ENCODE measurements around the gene SEMA3D. TPM values are rescaled to one million over a fixed set of nuclear protein-coding genes. Genes with fewer than 3 reads are reported as not detected.

Gene SEMA3D
- polyA plus RNA-seq, 1 donor from 2014 or later = 1.6 TPM

- Histone ChIP-seq H3K9me2 (ENCODE audit: insufficient read depth, low read length) (no peaks in the 10 kb centered on the region), H3K4me2 (ENCODE audit: low read length) (no peak overlapping the region), H3K36me3 (ENCODE audit: insufficient read depth, low read length) (no peaks in the 10 kb centered on the region), H3K27ac (ENCODE audit: low read length) (no peak overlapping the region), H3K79me2 (replicated peaks; ENCODE audit: insufficient read depth, low read length) (no peaks in the 10 kb centered on the region), H4K20me1 (ENCODE audit: insufficient read depth) (no peaks in the 10 kb centered on the region), H3K9ac (ENCODE audit: low read length) (no peak overlapping the region), H2AFZ (ENCODE audit: low read depth, low read length) (no peak overlapping the region), H3K27me3 (ENCODE audit: insufficient read depth, low read depth, low read length) (no peaks in the 10 kb centered on the region), H3K4me3 (ENCODE audit: low read length) (no peak overlapping the region), H3F3A (ENCODE audit: insufficient read depth, low read length, poor library complexity, severe bottlenecking) (no peaks in the 10 kb centered on the region), H3K9me3 (ENCODE audit: low read length) (no peaks in the 10 kb centered on the region)
- TF ChIP-seq, protein P1, sequence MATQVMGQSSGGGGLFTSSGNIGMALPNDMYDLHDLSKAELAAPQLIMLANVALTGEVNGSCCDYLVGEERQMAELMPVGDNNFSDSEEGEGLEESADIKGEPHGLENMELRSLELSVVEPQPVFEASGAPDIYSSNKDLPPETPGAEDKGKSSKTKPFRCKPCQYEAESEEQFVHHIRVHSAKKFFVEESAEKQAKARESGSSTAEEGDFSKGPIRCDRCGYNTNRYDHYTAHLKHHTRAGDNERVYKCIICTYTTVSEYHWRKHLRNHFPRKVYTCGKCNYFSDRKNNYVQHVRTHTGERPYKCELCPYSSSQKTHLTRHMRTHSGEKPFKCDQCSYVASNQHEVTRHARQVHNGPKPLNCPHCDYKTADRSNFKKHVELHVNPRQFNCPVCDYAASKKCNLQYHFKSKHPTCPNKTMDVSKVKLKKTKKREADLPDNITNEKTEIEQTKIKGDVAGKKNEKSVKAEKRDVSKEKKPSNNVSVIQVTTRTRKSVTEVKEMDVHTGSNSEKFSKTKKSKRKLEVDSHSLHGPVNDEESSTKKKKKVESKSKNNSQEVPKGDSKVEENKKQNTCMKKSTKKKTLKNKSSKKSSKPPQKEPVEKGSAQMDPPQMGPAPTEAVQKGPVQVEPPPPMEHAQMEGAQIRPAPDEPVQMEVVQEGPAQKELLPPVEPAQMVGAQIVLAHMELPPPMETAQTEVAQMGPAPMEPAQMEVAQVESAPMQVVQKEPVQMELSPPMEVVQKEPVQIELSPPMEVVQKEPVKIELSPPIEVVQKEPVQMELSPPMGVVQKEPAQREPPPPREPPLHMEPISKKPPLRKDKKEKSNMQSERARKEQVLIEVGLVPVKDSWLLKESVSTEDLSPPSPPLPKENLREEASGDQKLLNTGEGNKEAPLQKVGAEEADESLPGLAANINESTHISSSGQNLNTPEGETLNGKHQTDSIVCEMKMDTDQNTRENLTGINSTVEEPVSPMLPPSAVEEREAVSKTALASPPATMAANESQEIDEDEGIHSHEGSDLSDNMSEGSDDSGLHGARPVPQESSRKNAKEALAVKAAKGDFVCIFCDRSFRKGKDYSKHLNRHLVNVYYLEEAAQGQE (IDR thresholded peaks at IDR 0.05; ENCODE audit: borderline replicate concordance) = no peak
- TF ChIP-seq EZH2 (IDR thresholded peaks at IDR 0.05; ENCODE audit: borderline replicate concordance, insufficient read depth, low read length, poor library complexity, severe bottlenecking) (no peak), RAD21 (conservative IDR thresholded peaks at IDR 0.05) (no peak), CTCF (IDR thresholded peaks at IDR 0.05; ENCODE audit: poor library complexity, severe bottlenecking) (no peak), EP300 (conservative IDR thresholded peaks at IDR 0.05; ENCODE audit: poor library complexity, severe bottlenecking) (no peak), TAF1 (IDR thresholded peaks at IDR 0.05; ENCODE audit: low read depth) (no peak), POLR2AphosphoS5 (IDR thresholded peaks at IDR 0.05) (no peak), SMC3 (conservative IDR thresholded peaks at IDR 0.05; ENCODE audit: poor library complexity) (no peak)
Measured at GRCh38 chr7:85104432-85105205, 82.2 kb downstream of the SEMA3D start.

DNA sequence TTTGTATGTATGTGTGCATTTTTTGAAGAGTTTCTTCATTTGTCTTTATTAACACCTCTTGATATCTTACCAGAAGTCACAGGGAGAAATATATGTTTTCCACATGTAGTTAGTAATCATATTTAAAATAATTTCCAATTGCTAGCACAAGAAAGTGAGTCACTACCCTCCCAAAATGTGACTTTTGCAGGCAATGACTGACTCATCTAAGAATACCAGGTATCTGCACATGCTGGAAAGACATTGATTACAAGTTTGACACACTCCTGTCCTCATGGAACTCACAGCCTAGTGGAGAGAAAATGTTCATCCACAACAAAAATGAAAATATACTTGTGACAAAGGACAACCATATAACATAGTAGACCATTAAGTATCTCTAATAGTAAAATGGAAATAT lies 82.9 kb downstream of the SEMA3D start:
- TF ChIP-seq SMC3 (conservative IDR thresholded peaks at IDR 0.05; ENCODE audit: poor library complexity) (no peak), RAD21 (conservative IDR thresholded peaks at IDR 0.05) (no peak), TAF1 (IDR thresholded peaks at IDR 0.05; ENCODE audit: low read depth) (no peak), POLR2AphosphoS5 (IDR thresholded peaks at IDR 0.05) (no peak), MXI1 (conservative IDR thresholded peaks at IDR 0.05; ENCODE audit: poor library complexity, severe bottlenecking) (no peak), EZH2 (IDR thresholded peaks at IDR 0.05; ENCODE audit: borderline replicate concordance, insufficient read depth, low read length, poor library complexity, severe bottlenecking) (no peak)
- TF ChIP-seq, protein P1 (IDR thresholded peaks at IDR 0.05; ENCODE audit: borderline replicate concordance) = no peak
- Histone ChIP-seq H3K27ac (ENCODE audit: low read length) (no peak overlapping the region), H3K4me3 (ENCODE audit: low read length) (no peak overlapping the region), H3K79me2 (replicated peaks; ENCODE audit: insufficient read depth, low read length) (no peaks in the 10 kb centered on the region), H3F3A (ENCODE audit: insufficient read depth, low read length, poor library complexity, severe bottlenecking) (no peaks in the 10 kb centered on the region), H3K27me3 (ENCODE audit: insufficient read depth, low read depth, low read length) (no peaks in the 10 kb centered on the region), H3K4me2 (ENCODE audit: low read length) (no peak overlapping the region), H3K36me3 (ENCODE audit: insufficient read depth, low read length) (no peaks in the 10 kb centered on the region), H3K9me2 (ENCODE audit: insufficient read depth, low read length) (no peaks in the 10 kb centered on the region), H3K9ac (ENCODE audit: low read length) (no peak overlapping the region), H2AFZ (ENCODE audit: low read depth, low read length) (no peak overlapping the region), H4K20me1 (ENCODE audit: insufficient read depth) (no peaks in the 10 kb centered on the region), H3K9me3 (ENCODE audit: low read length) (no peaks in the 10 kb centered on the region)

Data from neural cell (in vitro differentiated cells).